ACHN (cell line): ENCODE measurements around the gene LRRC27.

ENCODE experiments used
- DNase-seq: peaks from one replicate; pipeline ENCODE4 v3.0.0-alpha.2; 2015
- in situ Hi-C: cut with HindIII; loops from 2 replicates; pipeline ENCODE4 v1.10.0; 2017; ENCODE audit warnings: low sequenced_read_pairs, low pct_ligation_motif_present, low pct_unique_long_range_greater_than_20kb

LRRC27 gene

GRCh38 chr10:132299371-132300336 lies 32.3 kb upstream of the LRRC27 start:
- in situ Hi-C loops = no loop called here

GRCh38 chr10:132300582-132300981 lies 31.4 kb upstream of the LRRC27 start:
- DNase-seq = no peak
- in situ Hi-C loops = no loop called here

More at GRCh38 chr10:132299371-132300336, 32.3 kb upstream of the LRRC27 start:
- no peak for DNase-seq

DNA sequence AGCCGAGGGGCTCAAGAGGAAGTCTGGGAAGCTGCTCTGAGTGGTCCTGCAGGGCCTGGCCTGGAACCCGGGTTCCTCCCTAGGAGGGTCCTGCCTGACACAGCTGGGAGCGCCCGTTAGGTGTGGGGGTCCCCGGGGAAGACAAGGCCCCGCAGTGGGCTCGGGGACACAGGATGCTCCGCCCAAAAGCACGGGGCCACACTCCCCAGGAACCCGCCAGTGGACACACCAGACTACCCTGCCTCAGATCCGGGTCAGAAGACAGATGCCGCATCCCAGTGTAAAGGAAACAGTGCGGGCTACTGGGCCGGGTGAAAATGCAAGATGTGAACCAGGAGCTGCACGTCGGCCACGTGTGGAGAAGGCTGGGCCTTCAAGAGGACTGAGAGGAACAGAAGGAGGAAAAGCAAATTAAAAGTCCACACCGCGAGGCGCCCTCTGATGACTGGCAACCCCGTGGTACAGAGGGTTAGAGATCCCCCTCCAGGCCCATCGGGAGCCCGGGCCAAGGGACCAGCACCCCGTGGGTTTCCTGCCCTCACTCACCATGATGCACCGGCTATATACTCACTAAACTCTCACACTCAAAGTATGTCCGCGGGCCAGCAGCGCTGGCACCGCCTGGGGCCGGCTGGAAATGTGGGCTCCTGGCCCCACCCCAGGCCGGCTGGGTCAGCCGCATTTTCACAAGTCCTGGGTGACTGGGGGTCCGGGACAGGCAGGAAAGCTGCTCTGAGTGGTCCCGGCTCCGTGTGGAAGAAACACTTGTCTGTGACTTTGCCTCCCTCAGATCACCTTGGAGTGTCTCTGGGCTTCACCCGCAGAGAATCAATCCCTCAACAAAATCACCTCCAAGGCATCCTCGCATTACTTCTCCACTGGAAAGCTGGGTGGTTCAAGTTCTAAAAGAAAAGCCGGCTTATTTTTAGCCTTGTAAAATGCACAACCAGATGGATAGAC lies 30.3 kb upstream of the LRRC27 start:
- no peak for DNase-seq
- in situ Hi-C loops = no loop called here

- DNase-seq = no peak
- in situ Hi-C loops = no loop called here
Measured at GRCh38 chr10:132302421-132303310, 29.3 kb upstream of the LRRC27 start.

- in situ Hi-C loops = no loop called here
Measured at GRCh38 chr10:132303361-132304115, 28.5 kb upstream of the LRRC27 start.

DNA sequence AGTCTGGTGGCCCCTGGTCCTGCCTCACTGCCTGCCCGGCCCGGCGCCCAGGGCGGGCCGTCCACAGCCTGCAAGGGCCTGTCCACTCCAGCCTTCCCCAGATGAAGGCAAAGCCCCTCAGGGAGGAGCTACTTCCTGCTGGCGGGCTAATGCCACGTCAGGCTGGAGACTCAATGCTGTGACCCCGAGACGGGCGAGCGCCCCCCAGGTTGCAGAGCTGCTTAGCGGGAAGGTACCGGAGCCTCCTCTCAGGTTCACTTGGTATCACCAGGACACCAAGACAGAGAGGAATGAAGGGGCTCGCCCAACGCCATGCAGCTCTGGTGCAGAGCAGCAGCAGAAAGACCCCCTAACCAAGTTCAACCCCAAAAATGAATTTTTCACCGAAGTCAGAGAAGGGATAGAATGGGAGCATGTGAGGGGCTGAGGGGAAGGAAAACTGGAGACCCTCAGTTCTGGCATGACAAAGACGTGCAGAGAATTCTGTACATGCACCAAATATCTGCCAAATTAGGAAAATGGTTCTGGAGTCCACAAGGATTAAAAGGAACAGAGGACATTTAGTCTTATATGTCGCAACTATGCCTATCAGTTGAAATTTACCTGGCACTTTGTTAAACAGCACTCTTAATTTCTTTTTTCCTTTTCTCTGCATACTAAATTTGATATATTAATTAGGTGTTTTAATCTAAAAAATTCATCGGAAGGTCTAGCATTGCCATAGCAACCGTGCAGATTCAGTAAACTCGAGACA lies 27.1 kb upstream of the LRRC27 start:
- in situ Hi-C loops = no loop called here
- DNase-seq = no peak

More at GRCh38 chr10:132303361-132304115, 28.5 kb upstream of the LRRC27 start:
- no peak for DNase-seq

GRCh38 chr10:132305654-132306342 lies 26.2 kb upstream of the LRRC27 start:
- DNase-seq = no peak
- in situ Hi-C loops = no loop called here

- DNase-seq = no peak
- in situ Hi-C loops = no loop called here
Measured at GRCh38 chr10:132306343-132306685, 25.7 kb upstream of the LRRC27 start.

DNA sequence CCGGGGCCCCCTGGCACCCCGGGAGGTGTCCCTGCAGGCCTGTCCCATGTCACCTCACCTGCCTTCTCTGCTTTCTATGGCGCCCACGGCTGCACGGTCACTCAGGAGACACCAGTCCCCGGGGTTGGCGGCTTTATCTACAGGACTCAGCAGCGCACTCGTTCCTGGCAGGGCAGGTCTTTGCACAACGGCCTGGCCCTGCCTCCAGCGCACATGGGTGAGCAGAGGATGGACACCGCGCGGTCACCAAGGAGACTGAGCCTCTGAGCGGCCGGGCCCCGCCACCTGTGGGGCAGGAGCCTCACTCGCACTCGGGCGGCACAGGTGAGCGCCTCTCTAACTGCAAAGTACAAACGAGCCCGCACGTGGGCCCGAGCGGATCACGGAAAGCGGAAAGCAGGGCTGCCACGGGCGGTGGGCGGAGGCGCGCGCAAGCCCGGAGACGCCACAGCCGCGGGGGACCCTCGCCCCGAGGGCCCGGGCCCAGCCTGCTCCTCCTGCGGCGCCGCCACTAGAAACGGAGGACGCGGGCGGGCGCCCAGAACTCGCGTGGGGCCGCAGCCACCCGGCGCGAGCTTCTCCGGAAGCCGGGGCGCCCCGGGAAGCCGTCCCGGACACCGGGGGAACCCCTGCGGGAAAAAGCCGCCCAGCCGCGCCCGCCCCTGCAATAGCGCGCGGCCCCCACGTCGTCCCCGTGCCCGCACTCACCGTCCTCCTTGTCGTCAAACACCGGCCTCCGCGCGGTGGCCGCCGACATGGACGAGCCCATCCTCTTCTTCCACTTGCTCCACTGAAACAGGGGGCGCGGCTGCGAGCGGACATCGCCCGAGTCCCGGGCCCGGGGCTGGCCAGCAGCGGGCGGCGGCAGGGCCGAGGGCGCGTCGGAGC lies 24.9 kb upstream of the LRRC27 start:
- peak; percentile 66 for DNase-seq
- in situ Hi-C loops = no loop called here

- in situ Hi-C loops = no loop called here
- peak; percentile 88 for DNase-seq
Measured at GRCh38 chr10:132307823-132308586, 24.0 kb upstream of the LRRC27 start, which contains the start of gene STK32C. STK32C (minus strand) TSS chr10:132307950; CDS start chr10:132307833, 117 bp downstream.

DNA sequence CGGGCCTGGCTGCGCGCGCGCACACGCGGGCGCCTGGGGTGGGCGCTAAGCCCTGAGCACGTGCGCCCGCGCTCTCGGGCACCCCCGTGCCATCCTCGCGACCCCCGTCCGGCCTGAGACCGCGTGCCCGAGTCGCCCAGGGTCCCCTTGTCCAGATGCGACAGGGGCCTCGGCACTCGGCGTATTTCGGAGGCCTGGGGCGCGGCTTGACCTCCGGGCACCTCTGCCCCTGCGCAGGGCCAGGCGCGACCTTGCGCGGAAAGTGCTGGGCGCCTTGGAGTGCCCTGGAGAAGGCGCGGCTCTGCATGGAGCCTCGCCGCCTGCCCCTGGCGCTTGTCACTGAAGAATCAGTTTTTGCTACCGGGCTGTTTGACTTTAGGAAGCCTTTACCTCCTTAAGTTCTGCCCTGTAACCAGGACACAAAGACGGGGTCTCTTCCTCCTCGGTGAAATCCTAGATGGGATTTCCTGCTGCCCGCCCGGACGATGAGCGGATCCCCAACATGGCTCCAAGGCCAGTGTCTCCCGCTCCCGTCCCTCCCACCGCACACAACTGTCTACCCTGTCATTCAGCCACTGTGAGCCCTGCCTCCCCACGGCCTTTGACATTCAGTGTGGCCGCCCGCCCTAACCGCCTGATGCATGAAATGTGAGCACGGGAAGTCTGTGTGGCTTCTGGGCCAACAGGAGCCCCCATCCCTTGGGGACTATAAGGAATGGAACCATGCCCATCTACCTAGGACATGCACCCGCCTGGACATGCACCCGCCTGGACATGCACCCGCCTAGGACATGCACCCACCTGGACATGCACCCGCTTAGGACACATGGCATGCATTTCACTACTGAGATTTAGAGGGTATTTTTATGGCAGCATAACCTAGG lies 23.2 kb upstream of the LRRC27 start:
- no peak for DNase-seq

GRCh38 chr10:132309471-132309865 lies 22.5 kb upstream of the LRRC27 start:
- in situ Hi-C loops = no loop called here
- no peak for DNase-seq

More for the DNA sequence above, 23.2 kb upstream of the LRRC27 start:
- in situ Hi-C loops = no loop called here

- in situ Hi-C loops = no loop called here
- no peak for DNase-seq
Measured at GRCh38 chr10:132309879-132310591, 22.0 kb upstream of the LRRC27 start.
